Mesenchymal stem cell (in vitro differentiated cells and primary cell): ENCODE results near the gene RBM19.

Source experiments
- DNase-seq: peaks from one replicate; pipeline ENCODE4 v3.0.0-alpha.2; 2013
- H2AFZ ChIP-seq: one replicate; pipeline ENCODE4 v1.6.1; 2013; ENCODE audit warnings: low read depth, mild to moderate bottlenecking, control low read depth, inconsistent platforms, low read length, moderate library complexity
- H2AK5ac ChIP-seq: 2 replicates; pipeline ENCODE4 v1.6.1; 2013; ENCODE audit warnings: low read length, moderate library complexity, mild to moderate bottlenecking, inconsistent platforms; ENCODE audit not compliant: severe bottlenecking
- H2BK120ac ChIP-seq: one replicate; pipeline ENCODE4 v1.6.1; 2013; ENCODE audit warnings: low read depth, mild to moderate bottlenecking, inconsistent platforms, low read length, moderate library complexity
- H2BK12ac ChIP-seq, 2 experiments: one replicate each; pipeline ENCODE4 v1.6.1; 2013; ENCODE audit warnings: inconsistent platforms in 2 of 2, low read length in 2 of 2, mild to moderate bottlenecking in 2 of 2, moderate library complexity in 2 of 2, control low read depth in 1 of 2
- H2BK15ac ChIP-seq: one replicate; pipeline ENCODE4 v1.6.1; 2013; ENCODE audit warnings: mild to moderate bottlenecking, low read depth, inconsistent platforms; ENCODE audit not compliant: poor library complexity, severe bottlenecking
- H2BK5ac ChIP-seq: 2 replicates; pipeline ENCODE4 v1.6.1; 2013; ENCODE audit warnings: low read depth, mild to moderate bottlenecking, low read length, control low read depth, inconsistent platforms; ENCODE audit not compliant: poor library complexity, severe bottlenecking
- H3K14ac ChIP-seq, 2 experiments: one replicate each; pipeline ENCODE4 v1.6.1; 2013; ENCODE audit warnings: inconsistent platforms in 2 of 2, low read length in 2 of 2, control low read depth in 1 of 2, mild to moderate bottlenecking in 1 of 2, moderate library complexity in 1 of 2
- H3K18ac ChIP-seq, 2 experiments: one replicate each; pipeline ENCODE4 v1.6.1; 2013; ENCODE audit warnings: inconsistent platforms in 2 of 2, low read length in 2 of 2, control low read depth in 1 of 2, low read depth in 1 of 2, mild to moderate bottlenecking in 1 of 2
- H3K23ac ChIP-seq, 2 experiments: one replicate each; pipeline ENCODE4 v1.6.1; 2013; ENCODE audit warnings: inconsistent platforms in 2 of 2, low read length in 2 of 2, mild to moderate bottlenecking in 2 of 2, moderate library complexity in 2 of 2, control low read depth in 1 of 2
- H3K27ac ChIP-seq: 2 replicates; pipeline ENCODE4 v1.5.1; 2013; ENCODE audit warnings: mild to moderate bottlenecking, moderate library complexity, low read length, control low read depth, inconsistent platforms; ENCODE audit not compliant: poor library complexity, severe bottlenecking
- H3K27me3 ChIP-seq, 2 experiments: 2 replicates each; pipeline versions ENCODE4 v1.6.1 to v1.7.0; 2013; ENCODE audit warnings: low read length in 2 of 2, mild to moderate bottlenecking in 2 of 2, moderate library complexity in 2 of 2, control low read depth in 1 of 2, inconsistent platforms in 1 of 2; ENCODE audit not compliant: control insufficient read depth in 1 of 2, insufficient read depth in 1 of 2
- H3K36me3 ChIP-seq, 2 experiments: 2 replicates each; pipeline versions ENCODE4 v1.6.1 to v1.7.0; 2013; ENCODE audit warnings: low read length in 2 of 2, control low read depth in 1 of 2, inconsistent platforms in 1 of 2, low read depth in 1 of 2, mild to moderate bottlenecking in 1 of 2; ENCODE audit not compliant: insufficient read depth in 2 of 2, control insufficient read depth in 1 of 2
- H3K4ac ChIP-seq, 2 experiments: one replicate each; pipeline ENCODE4 v1.6.1; 2013; ENCODE audit warnings: inconsistent platforms in 2 of 2, low read length in 2 of 2, mild to moderate bottlenecking in 2 of 2, moderate library complexity in 2 of 2, control low read depth in 1 of 2, low read depth in 1 of 2
- H3K4me1 ChIP-seq: 2 replicates; pipeline ENCODE4 v1.6.1; 2013; ENCODE audit warnings: low read depth, low read length, control low read depth; ENCODE audit not compliant: control insufficient read depth, insufficient read depth
- H3K4me2 ChIP-seq: 2 replicates; pipeline ENCODE4 v1.6.1; 2013; ENCODE audit warnings: low read length, mild to moderate bottlenecking, inconsistent platforms; ENCODE audit not compliant: poor library complexity, severe bottlenecking
- H3K4me3 ChIP-seq, 2 experiments: 2 replicates each; pipeline versions ENCODE4 v1.5.1 to v1.7.0; 2013; ENCODE audit warnings: low read length in 2 of 2, mild to moderate bottlenecking in 2 of 2, control low read depth in 1 of 2, low read depth in 1 of 2; ENCODE audit not compliant: insufficient read depth in 1 of 2
- H3K79me1 ChIP-seq: replicated peaks from 2 replicates; pipeline ENCODE4 v1.6.1; 2013; ENCODE audit warnings: mild to moderate bottlenecking, control low read depth, low read length, inconsistent platforms; ENCODE audit not compliant: poor library complexity, severe bottlenecking
- H3K9ac ChIP-seq: 2 replicates; pipeline ENCODE4 v1.7.0; 2013; ENCODE audit warnings: mild to moderate bottlenecking, low read length, moderate library complexity
- H3K9me3 ChIP-seq: 2 replicates; pipeline ENCODE4 v1.7.0; 2013; ENCODE audit warnings: mild to moderate bottlenecking, low read length; ENCODE audit not compliant: control insufficient read depth
- H4K8ac ChIP-seq: one replicate; pipeline ENCODE4 v1.6.1; 2013; ENCODE audit warnings: inconsistent platforms, mild to moderate bottlenecking, low read length, moderate library complexity
- H4K91ac ChIP-seq: one replicate; pipeline ENCODE4 v1.6.1; 2013; ENCODE audit warnings: mild to moderate bottlenecking, low read length, inconsistent platforms
- WGBS: methylation state at CpG from one replicate; pipeline ENCODE4 v1.1.7; 2013; ENCODE audit warnings: mixed read lengths; 5-methylcytosine and 5-hydroxymethylcytosine counted together

RBM19 gene

DNA sequence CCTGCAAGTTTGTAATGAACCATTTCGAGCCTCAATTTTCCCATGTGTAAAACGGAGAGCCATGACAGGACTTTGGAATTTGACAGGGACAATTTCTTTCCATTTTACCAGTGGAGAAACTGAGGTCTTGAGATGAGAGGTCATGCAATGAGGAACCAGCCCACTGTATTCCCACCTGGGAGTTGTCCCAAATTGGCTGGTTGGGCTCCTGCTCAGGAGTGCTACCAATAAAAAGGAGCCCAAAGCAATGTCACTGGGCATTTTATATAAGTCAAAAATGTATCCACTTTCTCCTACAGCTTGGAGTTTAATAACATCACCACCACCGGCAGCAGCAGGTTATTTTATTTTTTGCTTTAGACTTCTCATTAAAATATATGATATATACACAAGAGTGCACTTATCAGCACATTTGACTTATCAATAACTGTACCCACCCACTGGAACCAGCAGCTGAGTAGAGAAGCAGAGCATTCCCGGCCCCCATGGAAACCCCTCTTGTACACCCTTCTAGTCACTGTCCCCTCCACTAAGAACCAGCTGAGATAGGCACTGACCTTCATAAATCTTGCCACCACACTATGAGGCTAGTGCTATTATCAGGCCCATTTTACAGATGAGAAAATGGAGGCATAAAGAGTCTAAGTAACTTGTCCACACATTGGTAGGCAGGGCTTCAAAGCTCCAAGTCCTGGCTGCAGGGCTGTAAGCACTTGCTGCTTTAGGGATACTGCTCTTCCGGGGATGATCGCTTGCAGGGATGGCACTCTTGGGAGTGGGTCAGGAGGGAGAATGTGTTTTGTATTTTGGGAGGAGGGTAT lies 25.3 kb upstream of the RBM19 start:
- H3K14ac ChIP-seq, result no peak overlapping the region
- H3K9me3 ChIP-seq, result no peaks in the 10 kb centered on the region
- H3K4ac ChIP-seq, result no peak overlapping the region
- no peak overlapping the region for H2BK5ac ChIP-seq
- no peaks in the 10 kb centered on the region for H3K36me3 ChIP-seq
- H4K91ac ChIP-seq, result no peak overlapping the region
- no peak overlapping the region for H2AK5ac ChIP-seq
- DNase-seq, result no peak
- no peak overlapping the region for H2AFZ ChIP-seq
- H3K4me2 ChIP-seq, result no peak overlapping the region
- H2BK12ac ChIP-seq, result no peak overlapping the region
- no peaks in the 10 kb centered on the region for H3K79me1 ChIP-seq
- H3K4me1 ChIP-seq, result no peaks in the 10 kb centered on the region
- peaks cover 3 to 86% of the 10 kb centered on the region in 2 experiments for H3K27me3 ChIP-seq
- H3K27ac ChIP-seq, result no peak overlapping the region
- H3K4me3 ChIP-seq, result no peak overlapping the region
- no peak overlapping the region for H3K23ac ChIP-seq
- no peak overlapping the region for H4K8ac ChIP-seq
- H2BK120ac ChIP-seq, result no peak overlapping the region
- H2BK15ac ChIP-seq, result no peak overlapping the region
- no peak overlapping the region for H3K9ac ChIP-seq
- no peak overlapping the region for H3K18ac ChIP-seq
- WGBS, result 69% methylated on average over 5 of the region's 6 CpGs

DNA sequence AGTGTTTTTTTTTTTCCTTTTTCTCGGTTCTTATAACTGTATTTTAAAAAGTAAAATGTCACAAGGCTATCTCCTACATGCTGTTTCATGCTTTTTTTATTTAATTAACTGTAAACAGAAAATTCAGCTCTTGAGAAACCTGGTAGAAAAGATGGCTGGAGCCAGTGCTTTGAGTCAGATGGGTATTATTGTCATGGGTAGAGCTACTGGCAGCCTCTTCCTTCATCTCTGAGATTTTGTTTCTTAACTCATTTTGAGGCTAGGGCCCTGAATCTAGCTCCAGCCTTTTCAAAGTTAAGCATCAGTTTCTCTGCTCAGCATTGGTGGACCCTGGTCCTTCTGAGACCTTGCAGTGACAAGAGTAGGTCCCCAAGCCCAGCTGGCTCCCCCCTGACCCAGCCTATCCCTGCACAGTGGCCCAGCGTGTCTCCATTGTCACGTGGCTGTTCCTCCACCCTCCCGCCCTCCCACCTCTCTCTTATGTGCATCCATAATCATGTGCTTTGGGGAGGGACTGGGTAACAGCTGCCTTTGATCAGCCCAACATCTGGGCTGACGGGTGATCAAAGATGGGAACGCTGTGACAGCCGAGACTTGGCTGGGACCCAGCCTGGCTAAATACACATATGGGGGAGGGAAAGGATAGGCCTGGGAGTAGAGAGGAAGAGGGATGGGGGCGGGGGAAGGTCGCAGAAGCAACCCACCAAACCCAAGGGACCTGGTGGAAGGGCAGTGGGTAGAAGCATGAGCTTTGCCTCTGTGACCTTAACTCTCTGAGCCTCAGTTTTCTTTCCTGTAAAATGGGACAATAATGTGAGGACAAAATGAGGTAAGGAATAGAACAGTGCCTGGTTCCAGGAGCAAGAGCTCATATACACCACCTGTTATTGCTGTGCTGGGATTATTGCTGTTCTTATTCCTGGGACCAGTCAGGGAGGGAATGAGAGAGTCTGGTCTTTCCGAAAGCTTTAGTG lies 24.4 kb upstream of the RBM19 start:
- Histone ChIP-seq H2AFZ (no peak overlapping the region), H3K23ac (no peak overlapping the region), H2BK12ac (no peak overlapping the region), H3K27me3 (peaks cover 3 to 86% of the 10 kb centered on the region in 2 experiments), H3K4me2 (no peak overlapping the region), H3K14ac (no peak overlapping the region), H3K9me3 (no peaks in the 10 kb centered on the region), H3K4ac (no peak overlapping the region), H2BK5ac (no peak overlapping the region), H3K4me3 (no peak overlapping the region), H3K79me1 (no peaks in the 10 kb centered on the region), H3K4me1 (no peaks in the 10 kb centered on the region), H3K18ac (no peak overlapping the region), H2AK5ac (no peak overlapping the region), H4K91ac (no peak overlapping the region), H3K36me3 (no peaks in the 10 kb centered on the region), H3K27ac (no peak overlapping the region), H4K8ac (no peak overlapping the region), H2BK120ac (no peak overlapping the region), H2BK15ac (no peak overlapping the region), H3K9ac (no peak overlapping the region)
- DNase-seq, result no peak
- 47% methylated on average over 8 of the region's 10 CpGs for WGBS

DNA sequence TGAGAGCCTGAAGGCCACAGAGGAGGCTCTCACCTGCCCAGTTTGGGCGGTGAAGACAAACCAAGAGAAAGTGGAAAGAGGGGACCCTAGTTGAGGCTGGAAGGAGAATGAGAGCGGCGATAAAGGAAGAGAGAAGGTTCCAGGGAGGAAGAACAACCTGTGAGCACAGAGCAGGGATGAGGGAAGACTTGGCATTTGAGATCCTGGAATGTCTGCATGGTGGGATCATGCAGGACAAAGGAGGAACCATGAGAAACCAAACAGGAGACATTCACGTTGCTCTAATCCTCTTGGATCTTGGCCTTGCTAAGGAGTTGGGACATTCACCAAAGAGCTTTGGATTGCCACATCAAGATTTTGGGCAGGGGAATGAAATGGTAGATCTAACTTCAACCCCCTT lies 22.9 kb upstream of the RBM19 start:
- Histone ChIP-seq H3K9ac (no peak overlapping the region), H2AFZ (no peak overlapping the region), H2BK5ac (no peak overlapping the region), H3K27me3 (peaks cover 12 to 87% of the 10 kb centered on the region in 2 experiments), H3K4me1 (no peaks in the 10 kb centered on the region), H4K8ac (no peak overlapping the region), H3K9me3 (no peaks in the 10 kb centered on the region), H2BK120ac (no peak overlapping the region), H2BK15ac (no peak overlapping the region), H2AK5ac (no peak overlapping the region), H3K4me2 (no peak overlapping the region), H3K27ac (no peak overlapping the region), H3K4me3 (no peak overlapping the region), H3K36me3 (no peaks in the 10 kb centered on the region), H3K79me1 (no peaks in the 10 kb centered on the region), H4K91ac (no peak overlapping the region), H2BK12ac (no peak overlapping the region), H3K4ac (no peak overlapping the region), H3K18ac (no peak overlapping the region), H3K14ac (no peak overlapping the region), H3K23ac (no peak overlapping the region)
- DNase-seq, result no peak
- WGBS, result 83% methylated on average over 4 of the region's 4 CpGs

DNA sequence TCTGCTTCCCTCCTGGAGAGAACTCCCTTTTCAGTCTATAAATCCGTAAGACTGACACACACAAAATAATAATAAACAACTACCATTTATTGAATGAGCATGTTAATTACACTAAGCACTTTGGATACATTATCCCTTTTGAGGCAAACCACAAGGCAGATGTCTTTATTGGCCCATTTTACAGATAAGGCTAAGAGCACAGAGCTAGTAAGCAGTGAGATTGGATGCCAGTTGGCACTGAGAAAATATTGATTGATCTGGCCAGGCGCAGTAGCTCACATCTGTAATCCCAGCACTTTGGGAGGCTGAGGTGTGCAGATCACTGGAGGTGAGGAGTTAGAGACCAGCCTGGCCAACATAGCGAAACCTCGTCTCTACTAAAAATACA lies 21.9 kb upstream of the RBM19 start:
- no peak overlapping the region for H2AFZ ChIP-seq
- H2BK5ac ChIP-seq, result no peak overlapping the region
- H3K9me3 ChIP-seq, result no peaks in the 10 kb centered on the region
- H3K79me1 ChIP-seq, result no peaks in the 10 kb centered on the region
- DNase-seq, result no peak
- no peak overlapping the region for H2AK5ac ChIP-seq
- WGBS, result 94% methylated on average over 4 of the region's 4 CpGs
- H3K4ac ChIP-seq, result no peak overlapping the region
- no peaks in the 10 kb centered on the region for H3K36me3 ChIP-seq
- no peak overlapping the region for H3K27ac ChIP-seq
- H3K4me3 ChIP-seq, result no peak overlapping the region
- no peak overlapping the region for H2BK15ac ChIP-seq
- H4K91ac ChIP-seq, result no peak overlapping the region
- H4K8ac ChIP-seq, result no peak overlapping the region
- H3K23ac ChIP-seq, result no peak overlapping the region
- no peak overlapping the region for H2BK120ac ChIP-seq
- H3K18ac ChIP-seq, result no peak overlapping the region
- H3K14ac ChIP-seq, result no peak overlapping the region
- H3K27me3 ChIP-seq, result peaks cover 12 to 85% of the 10 kb centered on the region in 2 experiments
- H3K4me2 ChIP-seq, result no peak overlapping the region
- H3K4me1 ChIP-seq, result no peaks in the 10 kb centered on the region
- H2BK12ac ChIP-seq, result no peak overlapping the region
- H3K9ac ChIP-seq, result no peak overlapping the region
